BE2C (cell line): Measurements from ENCODE around the gene MAP4K4.

ENCODE experiments used
- DNase-seq: peaks from one replicate; pipeline ENCODE4 v3.0.0-alpha.2; 2020
- H3K27me3 ChIP-seq: fragments of 250-450 bp; sonication (Bioruptor Pico); 2 replicates; pipeline ENCODE4 v1.5.1; 2020; ENCODE audit warnings: mild to moderate bottlenecking
- H3K36me3 ChIP-seq: fragments of 250-450 bp; sonication (Bioruptor Pico); 2 replicates; pipeline ENCODE4 v1.5.1; 2020; ENCODE audit warnings: mild to moderate bottlenecking
- H3K4me1 ChIP-seq: fragments of 250-450 bp; sonication (Bioruptor Pico); 2 replicates; pipeline ENCODE4 v1.5.1; 2020
- H3K4me3 ChIP-seq: 2 replicates; pipeline ENCODE4 v1.5.1; 2011; ENCODE audit warnings: low read depth, low read length
- H3K9me3 ChIP-seq: fragments of 250-450 bp; sonication (Bioruptor Pico); 2 replicates; pipeline ENCODE4 v1.5.1; 2020
- TF ChIP-seq, protein P1 (sequence below): IDR thresholded peaks from 2 replicates; pipeline ENCODE4 v1.5.1; 2012; ENCODE audit warnings: mild to moderate bottlenecking, low read depth, low read length

Gene MAP4K4

DNA sequence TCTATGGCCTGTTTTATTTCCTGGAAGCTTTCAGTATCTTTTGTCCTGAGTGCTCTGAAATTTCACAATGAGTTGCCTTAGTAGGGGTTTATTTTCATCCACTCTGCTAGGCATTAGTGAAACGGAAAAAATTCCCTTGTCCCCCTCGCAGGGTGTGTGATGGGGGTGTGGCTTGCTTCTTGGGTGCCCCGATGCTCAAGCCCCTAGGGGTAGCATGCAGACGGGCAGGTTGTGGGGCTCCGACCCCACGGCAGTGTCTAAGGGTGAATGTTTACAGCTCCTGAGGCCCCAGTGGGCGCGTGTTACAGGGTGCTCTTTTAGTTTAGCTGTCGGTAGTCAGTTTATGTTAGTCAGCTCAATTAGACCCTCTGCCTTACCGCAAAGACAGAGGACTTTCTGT, 32.2 kb upstream of the MAP4K4 start:
- Histone ChIP-seq H3K36me3 (no peaks in the 10 kb centered on the region), H3K4me1 (no peaks in the 10 kb centered on the region), H3K9me3 (no peaks in the 10 kb centered on the region), H3K4me3 (no peak overlapping the region), H3K27me3 (no peaks in the 10 kb centered on the region)
- TF ChIP-seq, protein P1, sequence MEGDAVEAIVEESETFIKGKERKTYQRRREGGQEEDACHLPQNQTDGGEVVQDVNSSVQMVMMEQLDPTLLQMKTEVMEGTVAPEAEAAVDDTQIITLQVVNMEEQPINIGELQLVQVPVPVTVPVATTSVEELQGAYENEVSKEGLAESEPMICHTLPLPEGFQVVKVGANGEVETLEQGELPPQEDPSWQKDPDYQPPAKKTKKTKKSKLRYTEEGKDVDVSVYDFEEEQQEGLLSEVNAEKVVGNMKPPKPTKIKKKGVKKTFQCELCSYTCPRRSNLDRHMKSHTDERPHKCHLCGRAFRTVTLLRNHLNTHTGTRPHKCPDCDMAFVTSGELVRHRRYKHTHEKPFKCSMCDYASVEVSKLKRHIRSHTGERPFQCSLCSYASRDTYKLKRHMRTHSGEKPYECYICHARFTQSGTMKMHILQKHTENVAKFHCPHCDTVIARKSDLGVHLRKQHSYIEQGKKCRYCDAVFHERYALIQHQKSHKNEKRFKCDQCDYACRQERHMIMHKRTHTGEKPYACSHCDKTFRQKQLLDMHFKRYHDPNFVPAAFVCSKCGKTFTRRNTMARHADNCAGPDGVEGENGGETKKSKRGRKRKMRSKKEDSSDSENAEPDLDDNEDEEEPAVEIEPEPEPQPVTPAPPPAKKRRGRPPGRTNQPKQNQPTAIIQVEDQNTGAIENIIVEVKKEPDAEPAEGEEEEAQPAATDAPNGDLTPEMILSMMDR = no peak
- no peak for DNase-seq

DNA sequence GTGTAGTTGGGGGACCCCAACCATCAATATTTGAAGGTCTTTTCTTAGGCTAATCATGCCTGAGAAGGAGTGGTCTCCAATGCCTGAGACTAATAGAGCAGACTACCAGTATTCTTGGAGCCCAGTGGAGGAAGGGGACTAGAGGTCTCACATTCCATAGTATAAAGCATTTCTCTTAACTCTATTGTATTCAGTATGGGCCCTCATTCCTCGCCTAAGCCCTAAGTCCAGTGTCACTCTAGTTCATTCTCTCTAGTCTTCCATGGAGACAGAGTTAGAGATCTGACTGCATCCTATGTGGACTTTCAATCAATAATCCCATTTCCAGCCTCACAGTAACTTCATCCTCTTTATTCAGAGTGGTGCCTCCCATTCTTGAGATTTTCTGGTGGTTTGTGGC, 29.7 kb upstream of the MAP4K4 start:
- H3K4me3 ChIP-seq = no peak overlapping the region
- no peaks in the 10 kb centered on the region for H3K9me3 ChIP-seq
- H3K27me3 ChIP-seq = no peaks in the 10 kb centered on the region
- H3K36me3 ChIP-seq = no peaks in the 10 kb centered on the region
- DNase-seq = no peak
- TF ChIP-seq, protein P1 = no peak
- no peaks in the 10 kb centered on the region for H3K4me1 ChIP-seq

DNA sequence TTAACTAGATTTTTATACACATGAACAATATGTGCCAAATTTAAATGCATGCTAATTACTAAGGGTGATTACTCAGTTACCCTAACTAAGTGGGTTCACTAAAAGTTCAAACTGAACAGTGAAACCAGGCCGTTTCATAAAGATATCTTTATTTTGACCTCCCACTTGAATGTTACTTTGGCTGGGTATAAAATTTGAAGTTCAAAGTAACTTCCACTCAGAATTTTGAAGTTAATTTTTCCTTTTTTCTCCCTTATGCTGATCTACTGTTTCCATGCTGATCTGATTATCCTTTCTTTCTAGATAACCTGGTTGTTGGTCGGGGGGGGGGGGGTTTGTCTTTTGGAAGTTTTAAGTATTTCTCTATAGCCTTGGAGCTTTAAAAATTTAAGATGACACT, 25.5 kb upstream of the MAP4K4 start:
- H3K4me3 ChIP-seq = no peak overlapping the region
- no peaks in the 10 kb centered on the region for H3K36me3 ChIP-seq
- no peaks in the 10 kb centered on the region for H3K9me3 ChIP-seq
- no peaks in the 10 kb centered on the region for H3K27me3 ChIP-seq
- no peak for DNase-seq
- H3K4me1 ChIP-seq = no peaks in the 10 kb centered on the region
- TF ChIP-seq, protein P1 = no peak

DNA sequence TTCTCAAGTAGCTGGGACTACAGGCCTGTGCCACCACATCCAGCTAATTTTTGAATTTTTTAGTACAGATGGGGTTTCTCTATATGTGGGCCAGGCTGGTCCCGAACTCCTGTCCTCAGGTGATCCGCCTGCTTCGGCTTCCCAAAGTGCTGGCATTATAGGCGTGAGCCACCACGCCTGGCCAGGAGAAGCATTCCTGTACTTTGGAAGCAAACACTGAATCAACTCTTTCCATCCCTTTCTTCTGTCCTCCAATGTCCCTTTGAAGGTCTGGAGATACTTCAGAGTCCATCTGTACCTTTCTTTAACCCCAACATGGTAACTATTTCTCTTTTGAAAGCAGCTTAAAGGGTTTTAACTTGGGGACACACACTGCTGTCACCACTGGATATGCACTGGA, 23.6 kb upstream of the MAP4K4 start:
- no peak overlapping the region for H3K4me3 ChIP-seq

DNA sequence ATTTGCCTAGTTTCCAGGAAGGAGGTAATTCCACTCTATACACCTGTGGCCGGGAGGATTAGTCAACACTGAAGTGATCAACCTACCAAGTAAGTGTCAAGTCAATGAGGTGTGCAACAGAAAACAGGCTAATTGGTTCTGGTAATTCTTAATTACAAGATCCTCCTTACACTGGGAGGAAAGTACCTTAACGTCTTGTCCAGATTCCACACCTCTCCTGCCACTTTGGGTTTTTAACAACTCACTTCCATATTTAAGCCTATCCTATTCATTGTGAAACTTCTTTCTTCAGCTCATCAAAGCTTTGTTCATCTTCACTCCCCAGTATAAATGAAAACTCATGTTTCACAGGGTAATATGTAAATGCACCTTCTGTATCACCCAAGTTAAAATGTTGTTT, 22.0 kb upstream of the MAP4K4 start:
- no peak overlapping the region for H3K4me3 ChIP-seq
- H3K9me3 ChIP-seq = no peaks in the 10 kb centered on the region
- no peak for DNase-seq
- no peaks in the 10 kb centered on the region for H3K4me1 ChIP-seq
- TF ChIP-seq, protein P1 = no peak
- H3K36me3 ChIP-seq = no peaks in the 10 kb centered on the region
- H3K27me3 ChIP-seq = no peaks in the 10 kb centered on the region

More for the DNA sequence above, 23.6 kb upstream of the MAP4K4 start:
- TF ChIP-seq, protein P1 = no peak
- Histone ChIP-seq H3K36me3 (no peaks in the 10 kb centered on the region), H3K27me3 (no peaks in the 10 kb centered on the region), H3K9me3 (no peaks in the 10 kb centered on the region), H3K4me1 (no peaks in the 10 kb centered on the region)
- no peak for DNase-seq

DNA sequence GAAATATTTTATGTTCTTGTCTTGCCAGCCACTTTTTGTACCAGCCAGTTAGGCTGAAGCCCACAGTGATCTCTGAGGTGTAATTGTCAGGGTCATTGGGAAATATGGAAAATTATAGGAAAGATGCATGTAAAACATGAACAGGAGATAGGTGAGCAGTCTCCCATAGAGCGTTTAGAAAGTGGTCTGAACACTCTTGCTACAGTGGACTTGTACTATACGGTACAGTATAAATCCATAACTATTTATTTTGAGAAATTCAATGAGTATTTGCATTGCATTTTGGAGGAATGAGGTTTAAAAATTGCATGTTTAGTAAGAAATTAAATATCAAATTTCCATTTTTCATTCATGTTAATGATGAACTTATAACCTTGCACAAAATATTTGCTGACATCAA, 20.8 kb upstream of the MAP4K4 start:
- H3K36me3 ChIP-seq = no peaks in the 10 kb centered on the region
- no peaks in the 10 kb centered on the region for H3K27me3 ChIP-seq
- H3K9me3 ChIP-seq = no peaks in the 10 kb centered on the region
- TF ChIP-seq, protein P1 = no peak
- H3K4me3 ChIP-seq = no peak overlapping the region
- DNase-seq = no peak
- no peaks in the 10 kb centered on the region for H3K4me1 ChIP-seq
